KMS-11 (cell line): Measurements from ENCODE around the gene HYI.

Experiments
- H2AFZ ChIP-seq: fragments of 200-600 bp; sonication (generic); 2 replicates; pipeline ENCODE4 v1.6.1; 2016; ENCODE audit warnings: antibody characterized with exemption, mixed run types, low read depth
- H3K27ac ChIP-seq: fragments of 200-600 bp; sonication (generic); 2 replicates; pipeline ENCODE4 v1.6.1; 2016; ENCODE audit warnings: mild to moderate bottlenecking, mixed run types
- H3K27me3 ChIP-seq: fragments of 200-600 bp; sonication (generic); 2 replicates; pipeline ENCODE4 v1.6.1; 2017; ENCODE audit warnings: mild to moderate bottlenecking, low read depth, mixed run types, moderate library complexity; ENCODE audit not compliant: insufficient read depth
- H3K36me3 ChIP-seq: fragments of 200-600 bp; sonication (generic); 2 replicates; pipeline ENCODE4 v1.6.1; 2017; ENCODE audit warnings: mild to moderate bottlenecking, mixed run types; ENCODE audit not compliant: insufficient read depth
- H3K4me1 ChIP-seq: fragments of 200-600 bp; sonication (generic); 2 replicates; pipeline ENCODE4 v1.6.1; 2016; ENCODE audit warnings: mild to moderate bottlenecking, low read depth, mixed run types; ENCODE audit not compliant: poor library complexity, severe bottlenecking
- H3K4me2 ChIP-seq: fragments of 200-600 bp; sonication (generic); 2 replicates; pipeline ENCODE4 v1.7.0; 2016; ENCODE audit warnings: mild to moderate bottlenecking, mixed run types
- H3K4me3 ChIP-seq: fragments of 200-600 bp; sonication (generic); IDR thresholded peaks from 2 replicates; pipeline ENCODE4 v1.6.1; 2017; ENCODE audit warnings: low read depth, low read length, mixed read lengths; ENCODE audit not compliant: insufficient read depth
- H3K79me2 ChIP-seq: fragments of 200-600 bp; sonication (generic); 2 replicates; pipeline ENCODE4 v1.6.1; 2016; ENCODE audit warnings: low read depth, mixed run types; ENCODE audit not compliant: insufficient read depth
- H3K9ac ChIP-seq: fragments of 200-600 bp; sonication (generic); 2 replicates; pipeline ENCODE4 v1.6.1; 2016; ENCODE audit warnings: mild to moderate bottlenecking, mixed run types
- H4K20me1 ChIP-seq: fragments of 200-600 bp; sonication (generic); 2 replicates; pipeline ENCODE4 v1.6.1; 2016; ENCODE audit warnings: mild to moderate bottlenecking, mixed run types; ENCODE audit not compliant: insufficient read depth
- CTCF ChIP-seq: fragments of 200-600 bp; sonication (generic); conservative IDR thresholded peaks from 2 replicates; pipeline ENCODE4 v1.6.1; 2017; ENCODE audit warnings: low read depth, mild to moderate bottlenecking, antibody characterized with exemption, low read length, moderate library complexity, mixed read lengths

HYI gene

GRCh38 chr1:43441894-43442637 lies 11.7 kb downstream of the HYI start:
- Histone ChIP-seq H3K4me1 (no peaks in the 10 kb centered on the region), H3K27me3 (no peaks in the 10 kb centered on the region), H3K4me3 (no peak overlapping the region), H3K79me2 (no peaks in the 10 kb centered on the region), H3K36me3 (no peaks in the 10 kb centered on the region), H3K9ac (no peak overlapping the region), H2AFZ (no peak overlapping the region), H4K20me1 (no peaks in the 10 kb centered on the region), H3K4me2 (no peak overlapping the region), H3K27ac (no peak overlapping the region)
- no peak for TF ChIP-seq CTCF

GRCh38 chr1:43441166-43441893 lies 12.4 kb downstream of the HYI start:
- no peak overlapping the region for H2AFZ ChIP-seq
- H3K4me1 ChIP-seq: no peaks in the 10 kb centered on the region
- H3K9ac ChIP-seq: no peak overlapping the region
- H3K27me3 ChIP-seq: no peaks in the 10 kb centered on the region
- no peaks in the 10 kb centered on the region for H3K36me3 ChIP-seq
- H3K79me2 ChIP-seq: no peaks in the 10 kb centered on the region
- H3K4me3 ChIP-seq: no peak overlapping the region
- TF ChIP-seq CTCF: no peak
- H3K27ac ChIP-seq: no peak overlapping the region
- H4K20me1 ChIP-seq: no peaks in the 10 kb centered on the region
- no peak overlapping the region for H3K4me2 ChIP-seq

GRCh38 chr1:43440358-43440757 lies 13.4 kb downstream of the HYI start:
- Histone ChIP-seq H3K79me2 (no peaks in the 10 kb centered on the region), H2AFZ (no peak overlapping the region), H3K4me2 (no peak overlapping the region), H3K36me3 (no peaks in the 10 kb centered on the region), H4K20me1 (no peaks in the 10 kb centered on the region), H3K9ac (no peak overlapping the region), H3K27ac (no peak overlapping the region), H3K27me3 (no peaks in the 10 kb centered on the region), H3K4me3 (no peak overlapping the region), H3K4me1 (no peaks in the 10 kb centered on the region)
- no peak for TF ChIP-seq CTCF

GRCh38 chr1:43439781-43440180 lies 13.9 kb downstream of the HYI start:
- no peaks in the 10 kb centered on the region for H3K79me2 ChIP-seq
- no peak overlapping the region for H3K4me2 ChIP-seq
- no peak overlapping the region for H3K27ac ChIP-seq
- H3K4me1 ChIP-seq: no peaks in the 10 kb centered on the region
- no peak overlapping the region for H2AFZ ChIP-seq
- TF ChIP-seq CTCF: no peak
- no peaks in the 10 kb centered on the region for H3K27me3 ChIP-seq
- H3K4me3 ChIP-seq: no peak overlapping the region
- no peak overlapping the region for H3K9ac ChIP-seq
- H3K36me3 ChIP-seq: no peaks in the 10 kb centered on the region
- H4K20me1 ChIP-seq: no peaks in the 10 kb centered on the region
